Erythroblast (primary cell): ENCODE data around the gene HSPA12B.

Experiments
- GATA1 ChIP-seq: IDR thresholded peaks from 2 replicates; pipeline ENCODE4 v1.6.1; 2011; ENCODE audit warnings: low read depth, mild to moderate bottlenecking, control low read depth, low read length, moderate library complexity
- POLR2A ChIP-seq: IDR thresholded peaks from 2 replicates; pipeline ENCODE4 v1.6.1; 2011; ENCODE audit warnings: mild to moderate bottlenecking, low read length

GRCh38 chr20:3781153-3781910, 48.8 kb downstream of the HSPA12B start, which contains the start of gene SPEF1:
- TF ChIP-seq POLR2A (no peak), GATA1 (no peak)
